GM21576 (cell line): ENCODE results near the gene NFIC.
"Not testable (repeated sequence)": the region's sequence is repeated elsewhere in the genome, so short reads cannot be mapped to it uniquely, and the experiment has no call there.

Experiments used
- ATAC-seq: cut with Tn5 transposase; IDR thresholded peaks from one replicate; pipeline ENCODE4 v1.9.1; 2021; ENCODE audit warnings: mild to moderate bottlenecking, moderate library complexity; ENCODE audit not compliant: unreplicated experiment

Gene NFIC

GRCh38 chr19:3396881-3397265 lies 30.5 kb downstream of the NFIC start:
- ATAC-seq: no peak

DNA sequence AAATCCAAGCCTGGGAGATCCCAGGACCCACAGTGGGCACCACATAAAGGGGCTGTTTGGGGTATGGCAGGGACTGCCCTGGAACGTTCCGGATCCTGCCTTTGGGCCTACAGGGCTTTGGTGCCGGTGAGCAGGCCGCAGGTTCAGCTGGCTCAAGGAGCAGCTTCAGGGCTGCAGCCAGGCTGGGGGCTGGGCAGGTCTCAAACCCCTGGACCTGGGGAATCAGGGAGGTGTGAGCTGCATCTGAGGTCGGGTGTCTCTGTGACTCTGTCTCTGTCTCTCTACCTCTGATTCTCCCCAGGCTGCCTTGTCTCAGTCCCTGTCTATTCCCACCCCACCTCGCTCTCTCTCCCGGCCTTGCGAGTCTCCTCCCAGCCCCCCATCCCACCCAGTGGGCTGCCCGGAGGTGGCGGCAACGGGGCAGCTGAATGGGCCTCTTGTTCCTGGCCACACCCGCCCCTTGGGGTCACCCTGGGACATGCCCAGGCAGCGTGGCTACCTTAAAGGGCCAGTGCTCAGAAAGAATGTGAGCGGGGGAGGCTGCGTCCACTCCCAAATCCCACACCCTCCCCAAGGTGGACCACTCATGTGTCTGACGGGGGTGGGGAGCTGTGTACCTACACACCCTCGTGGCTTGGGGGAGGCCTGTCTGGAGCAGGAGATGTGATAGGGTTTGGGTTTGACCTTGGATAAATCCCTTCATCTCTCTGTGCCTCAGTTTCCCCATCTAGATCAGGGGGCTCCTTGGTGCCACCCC lies 31.1 kb downstream of the NFIC start:
- ATAC-seq: no peak

DNA sequence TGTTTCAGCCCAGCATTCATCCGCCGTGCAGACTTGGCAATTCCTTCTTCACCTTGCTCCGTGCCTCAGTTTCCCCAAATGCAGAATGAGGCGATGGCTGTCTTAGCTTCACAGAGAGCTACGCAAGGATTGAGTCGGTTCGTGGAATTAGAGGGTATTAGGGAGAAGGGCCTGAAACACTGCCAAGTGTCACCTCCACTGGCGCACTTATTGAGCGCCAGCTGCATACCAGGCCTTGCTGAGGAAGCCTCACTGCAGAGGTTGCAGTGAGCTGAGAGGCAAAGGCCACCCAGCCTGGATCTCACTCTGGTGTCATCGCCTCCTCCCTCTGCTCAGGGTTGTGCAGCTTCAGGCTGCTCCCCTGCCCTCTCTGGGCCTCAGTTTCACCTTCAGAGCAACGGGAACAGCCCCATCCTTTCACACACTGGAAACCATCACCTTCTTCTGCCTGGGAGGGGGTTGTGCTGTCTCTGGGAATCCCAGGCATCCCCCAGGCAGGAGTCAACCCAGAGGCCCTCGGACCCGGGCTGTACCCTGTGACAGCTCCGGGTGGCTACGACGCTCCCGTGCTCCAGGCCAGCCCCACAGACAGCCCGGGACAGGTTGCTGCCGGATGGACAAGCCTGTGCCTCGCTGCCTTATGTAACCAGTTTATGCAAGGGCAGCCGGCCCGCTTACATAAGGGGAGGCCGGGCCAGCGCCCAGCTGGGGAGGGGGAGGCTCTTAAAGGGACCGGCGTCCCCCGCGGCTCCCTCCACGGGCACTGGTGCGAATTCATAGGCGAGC lies 31.9 kb downstream of the NFIC start:
- no peak for ATAC-seq

DNA sequence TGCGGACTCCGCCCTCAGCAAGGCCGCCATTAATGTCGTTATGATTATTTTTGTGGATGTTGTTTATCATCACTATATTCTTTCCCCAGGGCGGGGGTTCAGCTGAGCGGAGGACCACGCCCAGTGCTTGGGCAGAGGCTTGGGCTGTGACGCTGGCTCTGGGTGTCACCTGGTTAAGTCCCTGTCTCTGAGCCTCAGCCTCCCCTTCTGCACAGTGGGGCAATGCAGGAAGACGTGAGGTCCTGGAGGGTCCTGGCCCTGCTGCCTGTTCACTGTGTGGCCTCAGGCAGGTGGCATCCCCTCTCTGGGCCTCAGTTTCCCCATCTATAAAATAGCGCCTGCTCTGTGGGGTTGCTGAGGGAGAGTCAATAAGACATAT lies 32.5 kb downstream of the NFIC start:
- ATAC-seq: no peak

DNA sequence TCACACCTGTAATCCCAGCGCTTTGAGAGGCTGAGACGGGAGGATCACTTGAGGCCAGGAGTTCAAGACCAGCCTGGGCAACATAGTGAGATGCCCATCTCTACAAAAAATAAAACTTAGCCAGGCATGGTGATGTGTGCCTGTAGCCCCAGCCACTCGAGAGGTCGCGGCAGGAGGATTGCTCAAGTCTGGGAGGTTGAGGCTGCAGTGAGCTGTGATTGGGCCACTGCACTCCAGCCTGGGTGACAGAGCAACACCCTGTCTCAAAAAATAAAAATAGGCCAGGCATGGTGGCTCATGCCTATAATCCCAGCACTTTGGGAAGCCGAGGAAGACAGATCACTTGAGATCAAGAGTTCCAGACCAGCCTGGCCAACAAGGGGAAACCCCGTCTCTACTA lies 32.9 kb downstream of the NFIC start:
- not testable (repeated sequence) for ATAC-seq

DNA sequence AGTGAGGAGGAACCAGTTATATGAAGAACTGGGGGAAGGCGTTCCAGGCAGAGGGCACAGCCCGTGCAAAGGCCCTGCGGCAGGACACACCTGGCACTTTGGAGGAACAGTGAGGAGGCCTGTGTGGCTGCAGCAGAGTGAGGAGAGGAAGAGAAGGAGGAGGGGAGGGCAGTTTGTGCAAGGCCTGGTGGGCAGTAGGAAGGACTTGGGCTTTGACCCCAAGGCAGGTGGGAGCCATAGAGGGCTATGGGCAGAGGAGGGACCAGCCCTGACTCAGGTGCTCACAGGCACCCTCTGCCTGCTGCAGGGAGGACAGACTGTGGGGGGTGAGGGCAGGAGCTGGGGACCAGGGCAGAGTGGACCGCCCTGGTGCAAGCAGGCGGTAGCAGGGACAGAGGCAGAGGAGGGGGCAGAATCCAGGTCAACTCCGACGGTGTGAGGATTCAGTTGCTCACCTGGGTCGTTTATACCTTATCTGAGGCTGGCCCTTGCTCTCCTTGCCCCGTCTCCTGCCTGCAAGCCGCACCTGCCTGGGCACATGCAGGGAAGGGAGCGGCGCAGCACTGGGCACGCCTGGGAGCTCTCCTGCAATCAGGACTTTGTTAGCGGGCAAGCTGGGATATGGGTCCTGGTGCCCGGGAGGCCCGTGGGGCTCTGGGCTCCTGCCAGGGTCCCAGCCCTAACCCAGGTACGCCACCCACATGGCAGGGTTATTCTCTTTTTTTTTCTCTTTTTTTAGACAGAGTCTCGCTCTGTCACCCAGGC lies 34.8 kb downstream of the NFIC start:
- ATAC-seq: no peak

GRCh38 chr19:3402631-3403443 lies 36.5 kb downstream of the NFIC start:
- ATAC-seq: no peak

DNA sequence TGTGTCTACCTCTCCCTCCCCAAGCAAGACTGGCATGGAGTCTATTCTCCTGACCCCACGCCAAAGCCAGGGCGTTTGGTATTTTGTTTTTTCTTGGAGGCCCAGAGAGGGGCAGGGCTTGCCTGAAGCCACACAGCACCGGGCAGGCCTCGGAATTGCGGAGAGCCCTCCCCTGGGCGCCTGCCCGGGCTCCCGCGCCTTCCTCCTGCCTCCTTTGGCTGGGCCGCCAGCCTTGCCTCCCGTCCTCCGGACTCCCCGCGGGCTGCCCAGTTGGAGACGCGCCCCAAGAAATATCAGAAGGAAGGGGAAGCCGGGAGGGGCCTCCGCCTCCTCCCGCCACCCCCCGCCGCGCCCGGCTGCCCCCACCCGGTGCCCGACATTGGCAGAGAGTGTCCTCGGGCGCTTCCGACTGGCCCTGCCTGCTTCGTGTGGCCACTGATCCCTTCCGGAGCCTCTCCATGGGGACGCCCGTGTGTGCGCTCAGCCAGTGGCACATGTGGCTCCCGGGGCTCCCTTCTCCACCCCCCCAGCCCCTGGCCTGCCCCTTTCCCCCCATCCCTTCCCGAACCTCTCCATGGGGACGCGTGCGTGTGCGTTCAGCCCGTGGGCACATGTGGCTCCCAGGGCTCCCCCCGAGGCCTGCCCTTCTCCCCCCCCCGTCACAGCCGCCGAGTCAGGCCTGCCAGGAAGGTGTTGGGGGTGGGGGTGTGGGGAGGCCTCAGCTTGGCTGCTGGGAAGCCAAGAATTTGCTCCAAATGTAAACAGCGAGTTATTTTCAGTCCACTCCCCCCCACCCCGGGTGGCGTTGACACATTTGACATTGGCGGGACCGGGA lies 37.3 kb downstream of the NFIC start:
- no peak for ATAC-seq

DNA sequence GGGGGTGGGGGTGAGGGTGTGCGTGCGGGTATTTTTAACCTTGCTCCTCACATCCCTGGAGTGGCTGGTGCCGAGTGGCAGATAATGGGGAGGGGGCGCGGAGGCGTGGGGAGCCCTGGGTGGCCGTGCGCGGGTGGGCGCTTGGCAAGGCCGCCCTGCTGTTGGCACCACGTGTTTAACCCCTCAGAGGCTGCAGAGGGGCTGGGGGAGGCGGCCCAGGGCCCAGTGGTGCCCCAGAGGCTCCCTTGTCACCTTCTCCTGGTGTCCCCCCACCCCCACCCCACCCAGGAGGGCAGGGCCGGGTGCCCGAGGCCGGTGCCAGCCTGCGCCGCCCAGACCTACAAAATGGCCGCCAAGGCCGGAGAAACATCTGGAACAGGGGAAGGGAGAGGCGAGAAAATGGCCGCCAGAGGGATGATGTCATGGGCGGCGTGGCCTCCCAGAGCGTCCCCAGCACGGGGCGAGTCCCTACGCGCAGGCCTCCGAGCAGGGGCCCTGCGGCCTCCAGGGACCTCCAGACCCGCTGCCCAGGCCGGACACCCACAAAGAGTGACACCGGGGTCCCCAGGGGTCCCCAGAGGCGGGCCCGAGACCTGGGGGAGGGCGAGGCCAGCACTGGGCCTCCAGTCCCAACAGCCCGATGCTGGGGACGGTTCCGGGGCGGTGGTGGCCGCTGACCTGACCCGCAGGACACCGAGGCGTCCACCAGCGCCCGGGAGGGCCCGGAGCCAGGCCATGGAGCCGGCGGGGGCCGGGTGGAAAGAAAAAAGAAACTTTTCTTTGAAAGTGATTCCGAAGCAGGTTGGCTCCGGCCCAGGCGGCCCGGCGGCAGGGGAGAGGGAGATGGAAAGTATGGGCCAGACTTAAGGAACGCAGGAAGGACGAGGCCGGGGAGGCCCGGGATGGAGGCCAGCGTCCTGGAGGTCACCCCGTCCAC lies 38.2 kb downstream of the NFIC start:
- no peak for ATAC-seq

GRCh38 chr19:3405261-3405653 lies 38.9 kb downstream of the NFIC start:
- ATAC-seq: no peak

DNA sequence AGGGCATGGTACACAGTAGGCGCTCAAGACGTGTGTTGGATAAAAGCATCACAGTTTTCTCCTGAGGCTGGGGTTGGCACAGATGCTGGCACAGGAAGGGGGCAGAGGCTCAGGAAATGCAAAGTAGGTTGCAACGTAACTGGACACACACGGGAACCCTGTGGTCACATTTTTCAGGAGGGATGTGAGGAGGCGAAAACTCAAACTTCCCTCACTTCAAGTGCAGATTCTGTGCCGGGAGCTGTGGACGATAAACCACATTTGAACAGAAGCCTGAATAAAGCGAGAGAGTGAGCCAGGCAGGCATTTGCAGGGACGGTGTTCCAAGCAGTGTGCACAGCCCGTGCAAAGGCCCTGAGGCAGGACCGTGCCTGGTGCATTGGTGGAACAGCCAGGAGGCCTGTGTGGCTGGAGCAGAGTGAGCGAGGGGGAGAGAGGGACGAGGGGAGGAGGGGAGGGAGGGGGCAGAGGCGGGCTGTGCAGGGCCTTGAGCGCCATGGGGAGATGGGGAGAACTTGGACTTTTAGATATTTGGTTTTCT lies 40.3 kb downstream of the NFIC start:
- no peak for ATAC-seq

GRCh38 chr19:3407556-3408516 lies 41.5 kb downstream of the NFIC start:
- ATAC-seq: no peak

GRCh38 chr19:3408996-3409345 lies 42.6 kb downstream of the NFIC start:
- no peak for ATAC-seq

- no peak for ATAC-seq
These were observed 43.1 kb downstream of the NFIC start for GRCh38 chr19:3409346-3410064.

DNA sequence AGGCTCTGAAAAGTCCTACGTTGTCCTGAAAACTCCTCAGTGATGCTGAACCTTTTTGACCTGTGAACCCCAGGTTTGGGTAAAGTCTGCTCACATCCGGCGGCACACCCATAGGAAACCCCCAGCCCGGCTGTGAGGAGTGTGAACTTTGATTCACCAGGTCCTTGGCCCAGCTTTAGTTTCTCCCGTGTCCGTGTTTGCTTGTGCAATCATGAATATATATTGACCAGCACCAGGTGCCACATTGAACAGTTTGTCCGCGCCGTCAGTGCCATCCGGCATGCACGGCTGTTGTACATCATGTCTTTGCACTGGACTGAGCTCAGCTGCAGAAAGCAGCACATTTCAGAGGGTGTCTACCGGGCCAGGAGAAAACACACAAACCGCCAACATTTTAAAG lies 45.3 kb downstream of the NFIC start:
- ATAC-seq: no peak

DNA sequence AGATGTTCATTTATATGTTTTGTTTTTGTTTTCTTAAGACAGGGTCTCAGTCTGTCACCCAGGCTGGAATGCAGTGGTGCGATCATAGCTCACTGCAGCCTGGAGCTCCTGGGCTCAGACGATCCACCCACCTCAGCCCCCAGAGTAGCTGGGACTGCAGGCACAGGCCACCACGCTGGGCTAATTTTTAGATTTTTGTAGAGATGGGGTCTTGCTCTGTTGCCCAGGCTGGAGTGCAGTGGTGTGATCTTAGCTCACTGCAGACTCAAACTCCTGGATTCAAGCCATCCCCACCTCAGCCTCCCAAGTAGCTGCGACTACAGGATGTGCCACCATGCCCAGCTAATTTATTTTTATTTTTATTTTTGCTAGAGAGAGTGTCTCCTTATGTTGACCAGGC lies 45.7 kb downstream of the NFIC start:
- no peak for ATAC-seq

DNA sequence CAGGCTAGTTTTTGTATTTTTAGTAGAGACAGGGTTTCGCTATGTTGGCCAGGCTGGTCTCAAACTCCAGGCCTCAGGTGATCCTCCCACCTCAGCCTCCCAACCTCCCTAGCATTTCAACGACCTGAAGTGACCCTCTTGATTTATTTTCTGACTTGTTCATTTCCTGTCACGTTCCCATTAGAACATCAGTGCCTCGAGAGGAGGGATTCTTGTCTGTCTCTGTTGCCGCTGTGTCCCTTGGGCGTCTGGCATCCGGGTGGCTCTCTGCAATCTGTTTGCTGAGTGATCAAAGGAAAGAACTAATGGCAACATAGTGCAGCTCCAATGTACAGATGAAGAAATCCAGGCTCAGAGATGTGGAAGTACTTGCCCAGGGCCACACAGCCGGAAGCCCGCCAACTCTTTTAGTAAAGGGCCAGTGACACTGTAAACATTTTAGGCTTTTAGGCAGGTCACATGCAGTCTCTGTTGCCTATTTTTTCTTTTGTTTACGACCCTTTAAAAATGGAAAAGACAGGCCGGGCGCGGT lies 47.5 kb downstream of the NFIC start:
- ATAC-seq: no peak
